PC-3 (cell line): ENCODE results near the gene MRPL47. TPM values are rescaled to one million over a fixed set of nuclear protein-coding genes. Genes with fewer than 3 reads are reported as not detected.

Experiments used
- ATAC-seq: fragments of 200-7000 bp; cut with Tn5 transposase; 2 replicates; pipeline ENCODE4 v1.9.1; 2020; ENCODE audit warnings: mild to moderate bottlenecking, moderate library complexity
- BruUV-seq: library from RNA; stranded (reverse); fragments of 400-500 nt; replicated peaks from 2 replicates; lab custom pipeline; 2021; lab: Mats Ljungman, UMichigan
- CTCF ChIA-PET: fragments of 300-600 bp; sonication (Branson Sonifier 250); formaldehyde crosslinking; loops from one replicate; lab custom pipeline; 2022; ENCODE audit warnings: antibody characterized with exemption; lab: Charles Lee
- POLR2A ChIA-PET: fragments of 300-600 bp; sonication (Branson Sonifier 250); formaldehyde crosslinking; loops from one replicate; lab custom pipeline; 2022; ENCODE audit warnings: antibody characterized with exemption; ENCODE audit not compliant: unreplicated experiment; lab: Charles Lee
- DNase-seq: peaks from one replicate; pipeline ENCODE4 v3.0.0-alpha.2; 2015
- H2AFZ ChIP-seq: fragments of 300-600 bp; sonication (generic); 2 replicates; pipeline ENCODE4 v1.6.0; 2016; ENCODE audit warnings: antibody characterized with exemption, low read length
- H3F3A ChIP-seq: fragments of 300-600 bp; sonication (generic); one replicate; pipeline ENCODE4 v1.6.0; 2017; ENCODE audit warnings: antibody characterized with exemption, low read length, control low read depth, mild to moderate bottlenecking; ENCODE audit not compliant: unreplicated experiment
- H3K27ac ChIP-seq: fragments of 300-600 bp; sonication (generic); 2 replicates; pipeline ENCODE4 v1.5.1; 2016; ENCODE audit warnings: mild to moderate bottlenecking, low read length
- H3K27me3 ChIP-seq: fragments of 300-600 bp; sonication (generic); 2 replicates; pipeline ENCODE4 v1.6.1; 2016; ENCODE audit warnings: low read length, mixed read lengths
- H3K36me3 ChIP-seq: fragments of 300-600 bp; sonication (generic); 2 replicates; pipeline ENCODE4 v1.6.1; 2016; ENCODE audit warnings: low read depth, mixed run types, low read length, mixed read lengths
- H3K4me1 ChIP-seq: fragments of 300-600 bp; sonication (generic); 2 replicates; pipeline ENCODE4 v1.5.1; 2016; ENCODE audit warnings: low read length; ENCODE audit not compliant: insufficient read depth
- H3K4me2 ChIP-seq: fragments of 300-600 bp; sonication (generic); 2 replicates; pipeline ENCODE4 v1.6.0; 2016; ENCODE audit warnings: low read length
- H3K4me3 ChIP-seq: fragments of 300-600 bp; sonication (generic); 2 replicates; pipeline ENCODE4 v1.5.1; 2016; ENCODE audit warnings: mild to moderate bottlenecking, low read length, mixed read lengths
- H3K79me2 ChIP-seq: fragments of 300-600 bp; sonication (generic); 2 replicates; pipeline ENCODE4 v1.6.1; 2017; ENCODE audit warnings: low read length, mixed read lengths
- H3K9ac ChIP-seq: fragments of 300-600 bp; sonication (generic); 2 replicates; pipeline ENCODE4 v1.6.0; 2016; ENCODE audit warnings: mild to moderate bottlenecking, low read length
- H3K9me2 ChIP-seq: fragments of 300-600 bp; sonication (generic); replicated peaks from 2 replicates; pipeline ENCODE4 v1.6.1; 2016; ENCODE audit warnings: mixed run types, low read length, mixed read lengths
- H3K9me3 ChIP-seq: fragments of 300-600 bp; sonication (generic); 2 replicates; pipeline ENCODE4 v1.6.1; 2016; ENCODE audit warnings: low read length, mixed read lengths
- H4K20me1 ChIP-seq: fragments of 300-600 bp; sonication (generic); 2 replicates; pipeline ENCODE4 v1.6.1; 2016; ENCODE audit warnings: low read length, mixed read lengths
- EZH2 ChIP-seq: fragments of 300-600 bp; sonication (generic); IDR thresholded peaks from one replicate; pipeline ENCODE4 v1.6.1; 2017; ENCODE audit warnings: antibody characterized with exemption, mild to moderate bottlenecking, low read length; ENCODE audit not compliant: unreplicated experiment
- EZH2phosphoT487 ChIP-seq: fragments of 300-600 bp; sonication (generic); IDR thresholded peaks from 2 replicates; pipeline ENCODE4 v1.6.1; 2018; ENCODE audit warnings: mild to moderate bottlenecking, antibody characterized with exemption, low read length, borderline replicate concordance
- intact Hi-C: fragments of 100-400 bp; cut with micrococcal nuclease; formaldehyde crosslinking; loops from 2 replicates; pipeline ENCODE4 v1.9.0; 2023
- total RNA-seq: library from RNA; depleted of rRNA; stranded (reverse); fragments of >200 nt; gene quantifications from 2 replicates; pipeline ENCODE4 v1.2.3, GENCODE V29; 2014
- TF ChIP-seq, protein P1 (sequence below): fragments of 300-600 bp; sonication (generic); conservative IDR thresholded peaks from 2 replicates; pipeline ENCODE4 v1.5.1; 2017; ENCODE audit warnings: antibody characterized with exemption, low read depth, mild to moderate bottlenecking, low read length

The MRPL47 gene
- total RNA-seq, 1 experiment from 2014 or later = 77.0 TPM

DNA sequence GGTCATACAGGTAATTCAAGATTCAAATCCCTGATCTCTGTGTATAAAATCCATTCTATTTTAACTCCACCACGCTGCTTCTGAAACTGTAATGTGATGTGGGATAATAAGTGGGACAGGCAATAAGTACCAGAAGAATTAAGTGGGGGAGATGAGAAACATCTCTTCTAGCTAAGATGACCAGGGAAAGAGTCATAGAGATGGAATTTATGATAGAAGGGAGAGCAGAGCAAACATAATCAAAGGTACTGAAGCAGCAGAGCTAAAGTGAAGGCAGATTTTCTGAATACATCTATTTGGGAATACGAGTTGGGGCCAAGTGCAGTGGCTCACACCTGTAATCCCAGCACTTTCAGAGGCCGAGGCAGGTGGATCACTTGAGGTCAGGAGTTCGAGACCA is 4.9 kb downstream of the MRPL47 start:
- H3F3A ChIP-seq = no peaks in the 10 kb centered on the region
- TF ChIP-seq, protein P1, sequence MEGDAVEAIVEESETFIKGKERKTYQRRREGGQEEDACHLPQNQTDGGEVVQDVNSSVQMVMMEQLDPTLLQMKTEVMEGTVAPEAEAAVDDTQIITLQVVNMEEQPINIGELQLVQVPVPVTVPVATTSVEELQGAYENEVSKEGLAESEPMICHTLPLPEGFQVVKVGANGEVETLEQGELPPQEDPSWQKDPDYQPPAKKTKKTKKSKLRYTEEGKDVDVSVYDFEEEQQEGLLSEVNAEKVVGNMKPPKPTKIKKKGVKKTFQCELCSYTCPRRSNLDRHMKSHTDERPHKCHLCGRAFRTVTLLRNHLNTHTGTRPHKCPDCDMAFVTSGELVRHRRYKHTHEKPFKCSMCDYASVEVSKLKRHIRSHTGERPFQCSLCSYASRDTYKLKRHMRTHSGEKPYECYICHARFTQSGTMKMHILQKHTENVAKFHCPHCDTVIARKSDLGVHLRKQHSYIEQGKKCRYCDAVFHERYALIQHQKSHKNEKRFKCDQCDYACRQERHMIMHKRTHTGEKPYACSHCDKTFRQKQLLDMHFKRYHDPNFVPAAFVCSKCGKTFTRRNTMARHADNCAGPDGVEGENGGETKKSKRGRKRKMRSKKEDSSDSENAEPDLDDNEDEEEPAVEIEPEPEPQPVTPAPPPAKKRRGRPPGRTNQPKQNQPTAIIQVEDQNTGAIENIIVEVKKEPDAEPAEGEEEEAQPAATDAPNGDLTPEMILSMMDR = no peak
- TF ChIP-seq EZH2phosphoT487 = no peak
- TF ChIP-seq EZH2 = no peak
- H4K20me1 ChIP-seq = no peaks in the 10 kb centered on the region
- peaks cover 40% of the 10 kb centered on the region for H3K79me2 ChIP-seq
- ChIA-PET POLR2A (no interaction called here), CTCF (no interaction called here)
- no peaks in the 10 kb centered on the region for H3K27me3 ChIP-seq
- intact Hi-C loops = no loop called here
- H2AFZ ChIP-seq = no peak overlapping the region
- no peaks in the 10 kb centered on the region for H3K9me3 ChIP-seq
- no peak overlapping the region for H3K4me2 ChIP-seq
- peaks cover 9% of the 10 kb centered on the region for H3K4me1 ChIP-seq
- H3K9me2 ChIP-seq = no peaks in the 10 kb centered on the region
- no TSS peak for BruUV-seq
- H3K4me3 ChIP-seq = no peak overlapping the region
- H3K36me3 ChIP-seq = peaks cover 53% of the 10 kb centered on the region
- DNase-seq = peak; percentile 34
- H3K9ac ChIP-seq = no peak overlapping the region
- no peak overlapping the region for H3K27ac ChIP-seq
- no peak; the same call in 1 of the 2 replicates for ATAC-seq

DNA sequence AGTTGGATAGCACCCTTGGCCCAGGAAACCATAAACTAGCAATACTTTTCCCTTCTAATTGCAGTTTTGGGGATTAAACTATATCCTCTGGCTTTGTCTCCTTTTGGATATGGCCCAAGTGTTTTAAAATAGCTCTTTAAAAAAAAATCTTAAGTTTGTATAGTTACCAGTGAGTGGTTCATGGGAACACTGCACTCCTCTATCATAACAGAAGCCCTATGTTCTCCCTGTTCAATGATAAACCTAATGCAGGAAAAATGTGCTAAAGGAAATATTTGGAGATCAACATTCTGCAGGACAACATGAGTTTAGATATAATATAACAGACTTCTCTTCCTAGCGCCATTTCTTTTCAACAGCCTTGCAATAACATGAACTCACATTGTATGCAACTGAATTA is 13.1 kb downstream of the MRPL47 start:
- Histone ChIP-seq H3K4me2 (no peak overlapping the region), H4K20me1 (no peaks in the 10 kb centered on the region), H3K79me2 (no peaks in the 10 kb centered on the region), H3K4me3 (no peak overlapping the region), H3K9me2 (no peaks in the 10 kb centered on the region), H3K27me3 (no peaks in the 10 kb centered on the region), H2AFZ (no peak overlapping the region), H3K9me3 (no peaks in the 10 kb centered on the region), H3K4me1 (no peaks in the 10 kb centered on the region), H3F3A (no peaks in the 10 kb centered on the region), H3K36me3 (peaks cover 74% of the 10 kb centered on the region), H3K27ac (no peak overlapping the region), H3K9ac (no peak overlapping the region)
- ChIA-PET POLR2A (no interaction called here), CTCF (no interaction called here)
- TF ChIP-seq, protein P1 = no peak
- no peak for TF ChIP-seq EZH2phosphoT487
- no peak for TF ChIP-seq EZH2
- intact Hi-C loops = no loop called here
- DNase-seq (no peak), ATAC-seq (no peak)
- no TSS peak for BruUV-seq

DNA sequence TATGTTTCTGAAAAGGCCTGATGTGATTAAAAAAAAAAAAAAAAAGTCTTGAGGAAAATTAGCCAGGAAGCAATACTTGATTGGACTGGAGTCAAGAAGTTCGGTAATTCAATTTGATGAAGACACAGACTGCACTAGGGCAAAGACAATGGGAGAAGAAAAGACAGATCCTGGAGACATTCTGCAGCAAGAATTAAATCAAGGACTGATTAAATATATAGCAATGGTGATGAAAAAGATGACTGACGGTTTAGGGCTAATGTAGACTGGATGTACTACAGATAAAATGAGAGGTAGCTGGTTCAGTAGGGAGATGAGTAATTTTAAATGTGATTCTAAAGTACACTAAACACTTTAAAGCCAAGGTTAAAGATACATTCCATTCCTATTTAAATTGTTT is 13.8 kb downstream of the MRPL47 start:
- Histone ChIP-seq H3K27me3 (no peaks in the 10 kb centered on the region), H3K36me3 (peaks cover 73% of the 10 kb centered on the region), H3K9me2 (no peaks in the 10 kb centered on the region), H2AFZ (no peak overlapping the region), H3K79me2 (no peaks in the 10 kb centered on the region), H3K9ac (no peak overlapping the region), H3K9me3 (no peaks in the 10 kb centered on the region), H3K27ac (no peak overlapping the region), H4K20me1 (no peaks in the 10 kb centered on the region), H3K4me1 (no peaks in the 10 kb centered on the region), H3K4me2 (no peak overlapping the region), H3F3A (no peaks in the 10 kb centered on the region), H3K4me3 (no peak overlapping the region)
- no peak for ATAC-seq
- TSS peak; percentile 16 for BruUV-seq
- intact Hi-C loops = no loop called here
- ChIA-PET CTCF (no interaction called here), POLR2A (no interaction called here)
- no peak for TF ChIP-seq EZH2
- no peak for TF ChIP-seq EZH2phosphoT487
- TF ChIP-seq, protein P1 = no peak
- no peak for DNase-seq
